Upper lobe of right lung (tissue), 1 donor: ENCODE measurements around the gene ADAMTS14. TPM values are rescaled to one million over a fixed set of nuclear protein-coding genes. Genes with fewer than 3 reads are reported as not detected.

ENCODE experiments used
- ATAC-seq: fragments of 200-7000 bp; cut with Tn5 transposase; one replicate; pipeline ENCODE4 v1.9.1; 2020; ENCODE audit warnings: mild to moderate bottlenecking, moderate library complexity
- DNase-seq: peaks from one replicate; pipeline ENCODE4 v3.0.0-alpha.2; 2020
- H3K27ac ChIP-seq: fragments of 200-600 bp; one replicate; pipeline ENCODE4 v1.8.0; 2022
- H3K27me3 ChIP-seq: fragments of 200-600 bp; one replicate; pipeline ENCODE4 v1.8.0; 2022; ENCODE audit warnings: mild to moderate bottlenecking
- H3K36me3 ChIP-seq: fragments of 200-600 bp; one replicate; pipeline ENCODE4 v1.8.0; 2022
- H3K4me1 ChIP-seq: fragments of 200-600 bp; one replicate; pipeline ENCODE4 v1.8.0; 2022
- H3K4me3 ChIP-seq: fragments of 200-600 bp; one replicate; pipeline ENCODE4 v1.8.0; 2022; ENCODE audit warnings: mild to moderate bottlenecking
- H3K9me3 ChIP-seq: fragments of 200-600 bp; one replicate; pipeline ENCODE4 v1.8.0; 2022
- intact Hi-C: fragments of 100-400 bp; cut with DNase I; formaldehyde crosslinking; loops from one replicate; pipeline ENCODE4 v1.11.0; 2022
- total RNA-seq: library from RNA; stranded (reverse); fragmentation: NEBNext Ultra II Directional; extraction: Animal tissue kit (Norgen Biotek cat#: 25700); gene quantifications from one replicate; pipeline ENCODE4 v1.2.1, GENCODE V29; 2021
- TF ChIP-seq, protein P1 (sequence below): fragments of 200-600 bp; IDR thresholded peaks from one replicate; pipeline ENCODE4 v1.8.0; 2022; ENCODE audit warnings: antibody characterized with exemption
- donor health status: DM: no; HTN: yes; CAD: no; lungs with severe emphysema.

Gene ADAMTS14
- total RNA-seq, 1 donor from 2014 or later: 0.55 TPM

GRCh38 chr10:70715853-70716795 is 43.8 kb downstream of the ADAMTS14 start:
- TF ChIP-seq, protein P1, sequence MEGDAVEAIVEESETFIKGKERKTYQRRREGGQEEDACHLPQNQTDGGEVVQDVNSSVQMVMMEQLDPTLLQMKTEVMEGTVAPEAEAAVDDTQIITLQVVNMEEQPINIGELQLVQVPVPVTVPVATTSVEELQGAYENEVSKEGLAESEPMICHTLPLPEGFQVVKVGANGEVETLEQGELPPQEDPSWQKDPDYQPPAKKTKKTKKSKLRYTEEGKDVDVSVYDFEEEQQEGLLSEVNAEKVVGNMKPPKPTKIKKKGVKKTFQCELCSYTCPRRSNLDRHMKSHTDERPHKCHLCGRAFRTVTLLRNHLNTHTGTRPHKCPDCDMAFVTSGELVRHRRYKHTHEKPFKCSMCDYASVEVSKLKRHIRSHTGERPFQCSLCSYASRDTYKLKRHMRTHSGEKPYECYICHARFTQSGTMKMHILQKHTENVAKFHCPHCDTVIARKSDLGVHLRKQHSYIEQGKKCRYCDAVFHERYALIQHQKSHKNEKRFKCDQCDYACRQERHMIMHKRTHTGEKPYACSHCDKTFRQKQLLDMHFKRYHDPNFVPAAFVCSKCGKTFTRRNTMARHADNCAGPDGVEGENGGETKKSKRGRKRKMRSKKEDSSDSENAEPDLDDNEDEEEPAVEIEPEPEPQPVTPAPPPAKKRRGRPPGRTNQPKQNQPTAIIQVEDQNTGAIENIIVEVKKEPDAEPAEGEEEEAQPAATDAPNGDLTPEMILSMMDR: no peak
- H3K9me3 ChIP-seq: no peaks in the 10 kb centered on the region
- H3K4me1 ChIP-seq: peaks cover 3% of the 10 kb centered on the region
- no peak overlapping the region for H3K27ac ChIP-seq
- intact Hi-C loops: no loop called here
- H3K36me3 ChIP-seq: no peaks in the 10 kb centered on the region
- DNase-seq (no peak), ATAC-seq (peak; percentile 49)
- no peaks in the 10 kb centered on the region for H3K27me3 ChIP-seq
- H3K4me3 ChIP-seq: no peak overlapping the region

DNA sequence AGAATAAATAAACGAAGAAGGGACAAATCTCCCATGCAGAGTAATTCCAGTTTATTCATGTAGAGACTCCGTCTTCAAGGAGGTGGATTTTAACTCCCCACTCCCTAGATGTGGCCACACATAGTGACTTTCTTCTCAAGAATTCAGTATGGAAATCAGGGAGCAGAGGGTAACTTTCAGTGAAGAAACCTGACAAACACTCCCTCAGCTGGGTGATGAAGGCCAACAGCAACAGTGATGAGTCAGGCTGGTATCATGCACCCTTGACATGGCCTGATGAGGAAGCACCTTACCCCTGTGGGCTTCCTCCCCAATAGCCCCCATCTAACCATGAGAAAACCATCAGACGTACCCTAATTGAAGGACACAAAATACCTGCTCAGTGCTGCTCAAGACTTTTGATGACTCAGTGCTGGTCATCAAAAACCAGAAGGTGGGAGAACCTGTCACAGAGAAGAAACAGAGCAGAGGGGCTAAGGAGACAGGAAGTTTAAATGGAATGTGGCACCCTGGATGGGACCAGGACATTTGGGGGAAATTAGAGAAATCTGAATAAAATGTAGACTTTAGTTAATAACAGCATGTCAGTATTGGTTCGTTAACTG is 50.6 kb downstream of the ADAMTS14 start:
- TF ChIP-seq, protein P1: no peak
- ATAC-seq (no peak), DNase-seq (no peak)
- H3K27me3 ChIP-seq: no peaks in the 10 kb centered on the region
- H3K9me3 ChIP-seq: no peaks in the 10 kb centered on the region
- intact Hi-C loops: no loop called here
- no peaks in the 10 kb centered on the region for H3K4me1 ChIP-seq
- H3K27ac ChIP-seq: no peak overlapping the region
- H3K4me3 ChIP-seq: no peak overlapping the region
- H3K36me3 ChIP-seq: no peaks in the 10 kb centered on the region

DNA sequence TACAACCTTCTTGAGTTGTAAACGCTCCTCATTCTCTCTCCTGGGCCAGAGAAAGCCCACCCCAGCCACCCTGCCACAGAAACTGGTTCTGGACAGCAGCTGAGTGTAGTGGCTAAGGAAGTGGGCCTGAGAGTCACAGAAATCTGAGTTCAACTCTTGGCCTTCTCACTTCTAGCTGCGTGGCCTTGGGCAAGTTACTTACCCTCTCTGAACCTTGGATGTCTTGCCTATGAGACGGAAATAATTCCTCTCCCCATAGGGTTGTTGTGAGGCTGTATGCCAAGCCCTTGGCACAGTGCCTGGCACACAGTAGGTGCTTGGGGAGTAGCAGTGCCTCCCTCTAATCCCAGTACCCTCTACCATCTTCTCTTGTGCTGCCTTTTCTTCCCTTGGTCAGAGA is 51.5 kb downstream of the ADAMTS14 start:
- no peaks in the 10 kb centered on the region for H3K4me1 ChIP-seq
- no peaks in the 10 kb centered on the region for H3K9me3 ChIP-seq
- no peaks in the 10 kb centered on the region for H3K36me3 ChIP-seq
- no peak overlapping the region for H3K27ac ChIP-seq
- TF ChIP-seq, protein P1: no peak
- intact Hi-C loops: no loop called here
- DNase-seq: no peak
- H3K27me3 ChIP-seq: no peaks in the 10 kb centered on the region
- no peak overlapping the region for H3K4me3 ChIP-seq
- no peak for ATAC-seq

DNA sequence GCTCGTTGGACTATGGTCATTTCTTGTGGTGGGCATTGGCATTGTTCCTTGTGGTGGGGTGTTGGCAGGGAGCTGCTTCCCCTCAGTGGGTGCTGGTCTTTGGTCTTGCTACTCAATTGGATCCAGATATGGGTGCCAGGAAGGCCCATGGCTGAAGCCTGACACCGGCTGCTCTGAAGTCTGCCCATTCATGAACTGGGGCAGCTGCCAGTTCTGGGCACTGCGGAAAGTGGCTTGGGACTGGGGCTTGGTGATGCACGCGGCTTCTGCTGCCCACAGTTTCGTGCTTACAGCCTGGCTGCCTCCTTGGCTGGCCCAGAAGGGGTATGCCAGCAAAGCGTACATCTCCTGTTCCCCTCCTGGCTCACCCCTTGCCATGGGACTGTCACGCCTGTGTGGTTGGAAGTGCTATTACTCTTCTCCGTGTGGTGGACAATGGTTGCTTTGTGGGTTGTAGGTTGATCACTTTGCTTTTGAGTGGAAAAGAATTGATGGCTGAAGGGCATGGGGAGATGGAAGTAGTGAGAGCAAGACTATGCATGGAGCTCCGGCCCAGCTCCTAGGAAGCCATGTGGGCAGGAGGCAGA is 54.7 kb downstream of the ADAMTS14 start:
- intact Hi-C loops: no loop called here
- Histone ChIP-seq H3K4me1 (peaks cover 2% of the 10 kb centered on the region), H3K27me3 (no peaks in the 10 kb centered on the region), H3K27ac (no peak overlapping the region), H3K36me3 (no peaks in the 10 kb centered on the region), H3K4me3 (no peak overlapping the region), H3K9me3 (no peaks in the 10 kb centered on the region)
- TF ChIP-seq, protein P1: no peak
- no peak for ATAC-seq
- no peak for DNase-seq

GRCh38 chr10:70728328-70728727 is 56.0 kb downstream of the ADAMTS14 start:
- Histone ChIP-seq H3K27me3 (no peaks in the 10 kb centered on the region), H3K4me1 (peaks cover 2% of the 10 kb centered on the region), H3K36me3 (no peaks in the 10 kb centered on the region), H3K4me3 (no peak overlapping the region), H3K9me3 (no peaks in the 10 kb centered on the region), H3K27ac (no peak overlapping the region)
- DNase-seq (no peak), ATAC-seq (no peak)
- intact Hi-C loops: no loop called here
- TF ChIP-seq, protein P1: no peak
